Stimulated activated CD4-positive, alpha-beta T cell treated with anti-CD3 and anti-CD28 coated beads, Interleukin-1b, Interleukin-23, amount 100 ng/mL, for 4 hours (primary cell): Measurements from ENCODE around the gene GTSE1.

Experiments
- DNase-seq, 2 donors: peaks; one replicate each; pipeline ENCODE4 v3.0.0-alpha.2; 2020; ENCODE audit warnings: low read depth in 2 of 2

GTSE1 gene

GRCh38 chr22:46364341-46365165 lies 67.9 kb downstream of the GTSE1 start:
- no peak for DNase-seq

- DNase-seq: no peak
Observed at GRCh38 chr22:46365166-46365624, 68.5 kb downstream of the GTSE1 start.

GRCh38 chr22:46366327-46366731 lies 69.7 kb downstream of the GTSE1 start:
- DNase-seq: no peak

GRCh38 chr22:46366801-46367706 lies 70.4 kb downstream of the GTSE1 start:
- DNase-seq: no peak

GRCh38 chr22:46367707-46368191 lies 71.1 kb downstream of the GTSE1 start:
- peak; percentile 58 to 67 for DNase-seq

- no peak for DNase-seq
Observed at GRCh38 chr22:46368422-46368821, 71.8 kb downstream of the GTSE1 start.

GRCh38 chr22:46368871-46369715 lies 72.4 kb downstream of the GTSE1 start:
- DNase-seq: no peak

- no peak for DNase-seq
Observed at GRCh38 chr22:46369716-46370583, 73.3 kb downstream of the GTSE1 start.

- DNase-seq: no peak
Observed at GRCh38 chr22:46370584-46371291, 74.1 kb downstream of the GTSE1 start.

GRCh38 chr22:46371623-46372226 lies 75.1 kb downstream of the GTSE1 start:
- no peak for DNase-seq

GRCh38 chr22:46372686-46373085 lies 76.0 kb downstream of the GTSE1 start:
- no peak for DNase-seq

GRCh38 chr22:46373159-46373558 lies 76.5 kb downstream of the GTSE1 start:
- no peak for DNase-seq

- no peak for DNase-seq
Observed at GRCh38 chr22:46373921-46374662, 77.4 kb downstream of the GTSE1 start.

- DNase-seq: no peak
Observed at GRCh38 chr22:46374663-46375474, 78.2 kb downstream of the GTSE1 start.

- DNase-seq: no peak
Observed at GRCh38 chr22:46376111-46376510, 79.4 kb downstream of the GTSE1 start.

GRCh38 chr22:46376908-46377524 lies 80.3 kb downstream of the GTSE1 start:
- no peak for DNase-seq
